ENCODE data around the gene SIDT2.
"Not testable (repeated sequence)": the region's sequence is repeated elsewhere in the genome, so short reads cannot be mapped to it uniquely, and the experiment has no call there.

GRCh38 chr11:117206859-117207258, 28.3 kb downstream of the SIDT2 start:
- not testable (repeated sequence) for TF ChIP-seq CTCF, POLR2A (IDR thresholded peaks at IDR 0.05)

All from body of pancreas (tissue), 4 donors.